SK-N-SH (cell line): ENCODE results near the gene HSPA14. TPM values are rescaled to one million over a fixed set of nuclear protein-coding genes. Genes with fewer than 3 reads are reported as not detected.

ENCODE experiments used
- CTCF ChIA-PET: fragments of 300-600, 350-600 bp; formaldehyde crosslinking; extraction: SDS; loops from one replicate; lab custom pipeline; 2021; lab: Yijun Ruan, JAX
- POLR2A ChIA-PET: fragments of 350-600 bp; sonication (Branson Sonifier 250); formaldehyde crosslinking; extraction: SDS; loops from one replicate; lab custom pipeline; 2020; ENCODE audit warnings: antibody characterized with exemption, inconsistent platforms; lab: Yijun Ruan, JAX
- DNase-seq: peaks from one replicate; pipeline ENCODE4 v3.0.0; 2012
- H2AFZ ChIP-seq: fragments of 200-600 bp; sonication (generic); 2 replicates; pipeline ENCODE4 v1.8.1; 2016; ENCODE audit warnings: antibody characterized with exemption, mild to moderate bottlenecking, low read depth
- H3F3A ChIP-seq: fragments of 200-600 bp; sonication (generic); replicated peaks from 2 replicates; pipeline ENCODE3; 2016; ENCODE audit warnings: antibody characterized with exemption, mild to moderate bottlenecking; ENCODE audit not compliant: insufficient read depth
- H3K27ac ChIP-seq, 2 experiments: fragments of 200-500 bp in 1 of 2; fragments of 200-600 bp in 1 of 2; sonication (Bioruptor generic) in 1 of 2; sonication (generic), shearing (Covaris generic) in 1 of 2; 2 replicates each; pipeline versions ENCODE4 v1.5.1 to v1.6.1; 2014 to 2016; ENCODE audit warnings: low read depth in 2 of 2, inconsistent platforms in 1 of 2, low read length in 1 of 2, mild to moderate bottlenecking in 1 of 2, mixed read lengths in 1 of 2
- H3K27me3 ChIP-seq: fragments of 200-600 bp; sonication (generic), shearing (Covaris generic); 2 replicates; pipeline ENCODE4 v1.6.1; 2016; ENCODE audit warnings: mixed run types; ENCODE audit not compliant: insufficient read depth
- H3K36me3 ChIP-seq, 2 experiments: fragments of 200-500 bp in 1 of 2; fragments of 200-600 bp in 1 of 2; sonication (Bioruptor generic) in 1 of 2; sonication (generic) in 1 of 2; replicated peaks in 1 of 2; 2 replicates each; pipeline versions ENCODE3 to v1.5.1; 2014 to 2016; ENCODE audit warnings: low read length in 1 of 2, mild to moderate bottlenecking in 1 of 2; ENCODE audit not compliant: insufficient read depth in 2 of 2, control insufficient read depth in 1 of 2
- H3K4me1 ChIP-seq, 2 experiments: fragments of 200-500 bp in 1 of 2; fragments of 200-600 bp in 1 of 2; sonication (Bioruptor generic) in 1 of 2; sonication (generic), shearing (Covaris generic) in 1 of 2; 2 replicates each; pipeline versions ENCODE4 v1.5.1 to v1.6.1; 2014 to 2016; ENCODE audit warnings: low read depth in 1 of 2, low read length in 1 of 2, mixed run types in 1 of 2; ENCODE audit not compliant: insufficient read depth in 2 of 2, control insufficient read depth in 1 of 2
- H3K4me2 ChIP-seq: fragments of 200-600 bp; sonication (generic), shearing (Covaris generic); 2 replicates; pipeline ENCODE4 v1.6.1; 2017; ENCODE audit warnings: mixed run types
- H3K4me3 ChIP-seq, 2 experiments: fragments of 200-500 bp in 1 of 2; fragments of 200-600 bp in 1 of 2; sonication (Bioruptor generic) in 1 of 2; sonication (generic), shearing (Covaris generic) in 1 of 2; 2 replicates each; pipeline versions ENCODE4 v1.5.1 to v1.8.1; 2014 to 2016; ENCODE audit warnings: low read depth in 2 of 2, inconsistent platforms in 1 of 2, low read length in 1 of 2, mild to moderate bottlenecking in 1 of 2, mixed read lengths in 1 of 2, moderate library complexity in 1 of 2
- H3K79me2 ChIP-seq: fragments of 200-600 bp; sonication (generic); 2 replicates; pipeline ENCODE4 v1.8.1; 2017; ENCODE audit warnings: mild to moderate bottlenecking; ENCODE audit not compliant: insufficient read depth
- H3K9ac ChIP-seq: fragments of 200-600 bp; sonication (generic); 2 replicates; pipeline ENCODE4 v1.6.1; 2017; ENCODE audit warnings: mixed run types
- H3K9me2 ChIP-seq: fragments of 200-600 bp; sonication (generic); 2 replicates; pipeline ENCODE4 v1.6.1; 2017; ENCODE audit warnings: mixed run types
- H3K9me3 ChIP-seq: fragments of 200-600 bp; sonication (generic); 2 replicates; pipeline ENCODE4 v1.6.1; 2017; ENCODE audit warnings: mixed run types, mild to moderate bottlenecking, moderate library complexity
- H4K20me1 ChIP-seq: fragments of 200-600 bp; sonication (generic); 2 replicates; pipeline ENCODE4 v1.6.1; 2017; ENCODE audit warnings: mild to moderate bottlenecking, mixed run types; ENCODE audit not compliant: insufficient read depth
- CTCF ChIP-seq: fragments of 200-600 bp; sonication (generic); IDR thresholded peaks from 2 replicates; pipeline ENCODE4 v1.6.1; 2017; ENCODE audit warnings: antibody characterized with exemption, mild to moderate bottlenecking, moderate library complexity
- FOSL2 ChIP-seq: IDR thresholded peaks from 2 replicates; pipeline ENCODE4 v1.4.0; 2012; ENCODE audit warnings: low read depth, mild to moderate bottlenecking, moderate library complexity, borderline replicate concordance
- FOXJ3 ChIP-seq: sonication (generic); formaldehyde crosslinking; IDR thresholded peaks from 2 replicates; pipeline ENCODE4 v1.5.1; 2020; ENCODE audit warnings: mild to moderate bottlenecking, missing genetic modification reagents
- FOXM1 ChIP-seq: IDR thresholded peaks from 2 replicates; pipeline ENCODE4 v1.4.0; 2012; ENCODE audit warnings: low read depth, mild to moderate bottlenecking
- MAX ChIP-seq: IDR thresholded peaks from 2 replicates; pipeline ENCODE4 v1.4.0; 2012; ENCODE audit warnings: low read depth
- NFIC ChIP-seq: IDR thresholded peaks from 2 replicates; pipeline ENCODE4 v1.4.0; 2012; ENCODE audit warnings: borderline replicate concordance
- NRF1 ChIP-seq: IDR thresholded peaks from 2 replicates; pipeline ENCODE4 v1.6.1; 2012; ENCODE audit warnings: low read depth, mild to moderate bottlenecking, low read length
- RAD21 ChIP-seq: IDR thresholded peaks from 2 replicates; pipeline ENCODE4 v1.6.1; 2012; ENCODE audit warnings: mild to moderate bottlenecking, low read length
- RCOR1 ChIP-seq: fragments of 150-350 bp; IDR thresholded peaks from 2 replicates; pipeline ENCODE4 v1.6.1; 2017; ENCODE audit warnings: antibody characterized with exemption, low read length
- RXRA ChIP-seq: IDR thresholded peaks from 2 replicates; pipeline ENCODE4 v1.4.0; 2012; ENCODE audit warnings: low read depth, mild to moderate bottlenecking, borderline replicate concordance
- SIN3A ChIP-seq: IDR thresholded peaks from 2 replicates; pipeline ENCODE4 v1.6.1; 2012; ENCODE audit warnings: low read depth, mild to moderate bottlenecking, low read length, moderate library complexity, borderline replicate concordance
- SMC3 ChIP-seq: IDR thresholded peaks from 2 replicates; pipeline ENCODE4 v1.6.1; 2012; ENCODE audit warnings: low read depth, low read length, improper control_type of control experiment
- TAF1 ChIP-seq: IDR thresholded peaks from 2 replicates; pipeline ENCODE4 v1.6.1; 2012; ENCODE audit warnings: low read depth, mild to moderate bottlenecking, low read length, moderate library complexity, borderline replicate concordance
- TCF12 ChIP-seq: IDR thresholded peaks from 2 replicates; pipeline ENCODE4 v1.4.0; 2012
- TEAD4 ChIP-seq: IDR thresholded peaks from 2 replicates; pipeline ENCODE4 v1.4.0; 2012; ENCODE audit warnings: mild to moderate bottlenecking, borderline replicate concordance; ENCODE audit not compliant: insufficient read depth
- YY1 ChIP-seq: IDR thresholded peaks from 2 replicates; pipeline ENCODE4 v1.4.0; 2012; ENCODE audit warnings: low read depth, mild to moderate bottlenecking
- ZBTB33 ChIP-seq: IDR thresholded peaks from 2 replicates; pipeline ENCODE4 v1.4.0; 2012; ENCODE audit warnings: low read depth, borderline replicate concordance
- WGBS: methylation state at CpG from one replicate; pipeline ENCODE4 v1.1.6; 2017; ENCODE audit warnings: low lambda C conversion rate; 5-methylcytosine and 5-hydroxymethylcytosine counted together
- polyA plus RNA-seq, 3 experiments: library from polyadenylated mRNA; depleted of rRNA; stranded (reverse); fragments of >200 nt; gene quantifications; 2 replicates each; pipeline ENCODE4 v1.2.3, GENCODE V29; 2012

Gene HSPA14
- polyA plus RNA-seq, 1 of the 3 experiments (the other 2 are of a cell fraction): 8.8 TPM

GRCh38 chr10:14800397-14800796 lies 37.7 kb upstream of the HSPA14 start:
- H4K20me1 ChIP-seq: no peaks in the 10 kb centered on the region
- no peak for TF ChIP-seq NRF1
- no peak for TF ChIP-seq FOXJ3 (CRISPR knock-in tag)
- TF ChIP-seq SMC3: no peak
- TF ChIP-seq ZBTB33: no peak
- no peak for TF ChIP-seq RXRA
- TF ChIP-seq NFIC: no peak
- H3F3A ChIP-seq: no peaks in the 10 kb centered on the region
- H3K9me2 ChIP-seq: no peaks in the 10 kb centered on the region
- WGBS: 14% methylated on average over 1 of the region's 1 CpG
- no peaks in the 10 kb centered on the region for H3K36me3 ChIP-seq
- H3K79me2 ChIP-seq: no peaks in the 10 kb centered on the region
- no peaks in the 10 kb centered on the region for H3K9me3 ChIP-seq
- no peak overlapping the region for H3K4me2 ChIP-seq
- H2AFZ ChIP-seq: no peak overlapping the region
- ChIA-PET CTCF (interaction anchor here (0.9 kb wide), 1 partner anchor 8 kb away, joined by 3 read pairs; no protein-coding TSS in a partner anchor), POLR2A (no interaction called here)
- no peaks in the 10 kb centered on the region; a peak in 1 of 4 replicates for H3K4me1 ChIP-seq
- H3K27me3 ChIP-seq: no peaks in the 10 kb centered on the region; the same call in 1 of the 2 replicates
- no peak for DNase-seq
- H3K9ac ChIP-seq: no peak overlapping the region
- no peak overlapping the region for H3K27ac ChIP-seq
- H3K4me3 ChIP-seq: no peak overlapping the region

- CTCF ChIA-PET: interaction anchor here (0.6 to 2.2 kb wide), 6 partner anchors 9 to 296 kb away, joined by 3 to 8 read pairs (median 4); no protein-coding TSS in a partner anchor
- 65% methylated on average over 5 of the region's 5 CpGs for WGBS
Observed at GRCh38 chr10:14801723-14802122, 36.4 kb upstream of the HSPA14 start.

More at GRCh38 chr10:14801723-14802122, 36.4 kb upstream of the HSPA14 start:
- DNase-seq: peak; percentile 54
- H3K9ac ChIP-seq: no peak overlapping the region
- no peak overlapping the region for H3K27ac ChIP-seq
- no peaks in the 10 kb centered on the region; the same call in 1 of the 2 replicates for H3K27me3 ChIP-seq
- no peaks in the 10 kb centered on the region; a peak in 1 of 4 replicates for H3K4me1 ChIP-seq
- H3K9me3 ChIP-seq: no peaks in the 10 kb centered on the region
- no peak overlapping the region for H2AFZ ChIP-seq
- no peaks in the 10 kb centered on the region for H3K9me2 ChIP-seq
- H3K4me3 ChIP-seq: no peak overlapping the region
- H3K4me2 ChIP-seq: no peak overlapping the region
- POLR2A ChIA-PET: no interaction called here
- TF ChIP-seq RAD21 (peak; percentile 58), TAF1 (no peak), MAX (0 out of 2 replicates have a peak, but pooled peaks have one; percentile 17), NRF1 (no peak), SMC3 (peak; percentile 14; the same call in 1 of the 2 replicates), TEAD4 (no peak), TCF12 (no peak), RXRA (no peak), SIN3A (no peak), NFIC (no peak), RCOR1 (no peak), YY1 (no peak), FOXM1 (no peak), CTCF (no peak), FOSL2 (no peak)
- no peaks in the 10 kb centered on the region for H3F3A ChIP-seq
- H3K79me2 ChIP-seq: no peaks in the 10 kb centered on the region
- no peaks in the 10 kb centered on the region for H4K20me1 ChIP-seq
- no peaks in the 10 kb centered on the region for H3K36me3 ChIP-seq
